GM18502 (cell line): ENCODE measurements around the gene ATG7.

Experiments
- ATAC-seq: cut with Tn5 transposase; IDR thresholded peaks from one replicate; pipeline ENCODE4 v1.9.1; 2021; ENCODE audit warnings: mild to moderate bottlenecking; ENCODE audit not compliant: unreplicated experiment, poor library complexity

ATG7 gene

DNA sequence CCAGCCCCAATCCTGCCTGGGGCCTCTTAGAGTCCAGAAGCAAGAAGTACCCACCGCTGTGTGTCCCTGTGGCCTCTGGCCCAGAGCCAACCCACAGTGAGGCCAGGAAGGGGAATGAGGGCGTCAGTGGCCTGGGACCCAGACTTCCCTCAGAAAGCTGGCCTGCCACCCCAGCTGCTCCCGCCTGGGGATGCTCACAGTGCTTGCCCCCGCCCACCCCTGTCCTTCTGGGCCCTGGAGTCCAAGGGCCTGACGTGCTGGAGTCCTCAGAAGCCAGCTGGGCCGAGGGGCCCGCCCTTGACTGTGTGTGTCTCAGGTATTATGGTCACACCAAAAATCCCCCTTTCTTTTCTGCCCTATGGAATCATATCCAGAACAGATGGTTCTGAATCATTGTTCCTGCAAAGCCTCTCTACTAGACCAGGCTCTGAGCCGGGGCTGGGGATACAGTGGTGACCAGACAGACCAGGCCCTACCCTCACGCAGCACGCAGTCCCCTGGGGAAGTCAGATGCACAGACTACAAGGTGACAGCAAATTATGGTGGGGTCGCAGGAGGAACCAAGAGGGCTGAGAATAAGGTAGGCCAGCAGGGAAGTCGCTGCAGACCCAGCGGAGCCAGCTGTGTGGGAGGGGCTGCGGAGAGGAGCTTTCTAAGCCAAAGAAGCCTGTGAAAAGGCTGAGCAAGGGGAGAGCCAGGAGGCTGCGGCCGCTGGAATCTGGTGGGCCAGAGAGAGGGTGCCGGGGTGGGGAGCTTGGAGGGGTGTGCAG is 272.4 kb downstream of the ATG7 start:
- no peak for ATAC-seq

DNA sequence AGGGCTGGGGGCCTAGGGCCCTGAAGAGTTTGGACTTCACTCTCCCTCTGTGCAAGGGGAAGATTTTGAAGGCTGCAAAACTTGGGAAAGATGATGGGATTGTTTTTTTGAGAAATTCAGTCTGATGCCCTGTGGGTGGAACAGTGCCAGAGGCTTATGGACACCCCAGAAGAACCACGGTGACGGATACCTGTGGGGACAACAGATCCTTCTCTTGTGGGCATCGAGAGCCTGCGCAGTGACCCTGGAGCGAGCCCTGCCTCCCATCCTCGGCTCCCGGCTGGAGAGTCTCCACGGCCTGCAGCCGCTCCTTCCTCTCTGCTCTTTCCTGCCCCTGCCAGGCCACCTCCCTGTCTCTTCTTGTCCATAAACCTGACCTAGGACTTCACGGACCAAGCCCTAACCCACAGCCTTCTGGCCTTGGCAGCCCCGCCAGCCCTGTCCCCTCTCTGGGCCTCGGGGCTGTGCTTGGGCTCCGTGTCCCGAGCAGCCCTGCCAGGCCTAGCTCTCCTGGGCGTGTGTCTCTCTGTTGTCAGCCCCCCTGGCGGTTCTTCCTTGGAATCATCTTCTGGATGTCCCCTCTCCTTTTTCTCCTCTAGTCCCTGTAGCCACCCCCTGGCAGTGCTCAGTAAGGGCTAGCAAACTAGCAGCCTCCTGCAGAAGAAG is 273.1 kb downstream of the ATG7 start:
- ATAC-seq, result no peak

DNA sequence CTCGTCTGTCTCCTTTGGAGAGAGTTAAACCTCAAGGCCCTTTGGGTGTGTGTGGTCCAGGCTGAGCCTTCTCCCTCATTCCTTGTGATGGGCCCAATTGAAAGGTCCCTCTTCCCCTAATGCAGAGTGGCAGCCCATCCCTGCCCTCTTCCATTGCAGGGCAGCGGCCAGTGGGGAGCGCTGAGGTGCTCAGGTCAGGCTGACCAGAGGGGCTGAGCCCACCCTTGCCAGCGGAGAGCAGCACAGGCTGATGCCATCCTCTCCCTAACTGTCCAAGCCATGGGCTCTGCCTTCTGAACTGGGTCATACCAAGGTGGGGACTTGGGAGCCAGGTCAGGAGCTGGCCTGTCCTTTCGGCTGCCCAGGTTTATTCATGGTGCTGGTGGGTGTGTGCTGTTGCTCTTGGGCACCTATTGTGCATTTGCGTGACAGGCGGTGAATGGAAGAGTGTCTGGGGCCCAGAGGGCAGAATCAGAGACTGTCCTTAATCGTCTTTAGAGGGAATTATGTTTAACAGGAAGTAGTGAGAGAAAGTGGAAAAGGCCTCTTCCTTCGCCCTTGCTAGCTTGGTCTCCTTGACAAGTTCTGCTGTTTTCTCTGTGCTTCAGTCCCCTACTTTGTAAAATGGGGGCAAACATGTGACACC is 274.6 kb downstream of the ATG7 start:
- no peak for ATAC-seq

DNA sequence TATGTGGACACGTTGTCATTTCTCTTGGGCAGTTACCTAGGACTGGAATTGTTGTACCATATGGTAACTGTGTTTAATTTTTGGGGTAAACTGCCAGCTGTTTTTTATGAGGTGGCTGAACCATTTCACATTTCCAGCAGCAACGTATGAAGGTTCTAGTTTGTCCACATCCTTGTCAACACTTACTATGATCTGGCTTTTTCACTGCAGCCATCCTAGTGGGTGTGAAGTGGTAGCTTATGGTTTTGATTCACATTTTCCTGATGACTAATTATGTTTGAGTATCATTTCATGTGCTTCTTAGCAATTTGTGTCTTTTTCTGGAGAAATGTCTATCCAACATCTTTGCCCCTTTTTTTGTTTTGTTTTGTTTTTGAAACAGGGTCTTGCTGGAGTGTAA is 275.3 kb downstream of the ATG7 start:
- ATAC-seq, result no peak

DNA sequence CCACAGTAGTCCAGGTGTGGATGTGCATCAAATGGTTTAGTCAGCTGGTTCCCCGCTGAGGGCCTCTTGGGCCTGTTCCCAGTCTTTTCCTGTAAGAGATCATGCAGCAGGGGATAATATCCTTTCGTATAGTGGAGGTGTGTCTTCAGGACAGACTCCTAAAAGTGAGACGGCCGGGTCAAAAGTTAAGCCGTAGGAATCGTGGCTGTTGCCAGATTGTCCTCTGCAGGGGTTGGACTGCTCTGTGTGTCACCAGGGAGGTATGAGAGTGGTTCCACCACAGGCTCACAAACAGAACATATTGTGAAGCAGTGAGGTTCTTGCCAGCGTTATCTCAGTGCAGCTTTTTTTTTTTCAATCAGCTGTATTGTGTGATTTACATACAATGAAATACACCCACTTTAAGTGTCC is 276.5 kb downstream of the ATG7 start:
- no peak for ATAC-seq

GRCh38 chr3:11549580-11550140 is 277.5 kb downstream of the ATG7 start:
- ATAC-seq, result no peak

GRCh38 chr3:11551036-11551435 is 278.8 kb downstream of the ATG7 start:
- no peak for ATAC-seq

DNA sequence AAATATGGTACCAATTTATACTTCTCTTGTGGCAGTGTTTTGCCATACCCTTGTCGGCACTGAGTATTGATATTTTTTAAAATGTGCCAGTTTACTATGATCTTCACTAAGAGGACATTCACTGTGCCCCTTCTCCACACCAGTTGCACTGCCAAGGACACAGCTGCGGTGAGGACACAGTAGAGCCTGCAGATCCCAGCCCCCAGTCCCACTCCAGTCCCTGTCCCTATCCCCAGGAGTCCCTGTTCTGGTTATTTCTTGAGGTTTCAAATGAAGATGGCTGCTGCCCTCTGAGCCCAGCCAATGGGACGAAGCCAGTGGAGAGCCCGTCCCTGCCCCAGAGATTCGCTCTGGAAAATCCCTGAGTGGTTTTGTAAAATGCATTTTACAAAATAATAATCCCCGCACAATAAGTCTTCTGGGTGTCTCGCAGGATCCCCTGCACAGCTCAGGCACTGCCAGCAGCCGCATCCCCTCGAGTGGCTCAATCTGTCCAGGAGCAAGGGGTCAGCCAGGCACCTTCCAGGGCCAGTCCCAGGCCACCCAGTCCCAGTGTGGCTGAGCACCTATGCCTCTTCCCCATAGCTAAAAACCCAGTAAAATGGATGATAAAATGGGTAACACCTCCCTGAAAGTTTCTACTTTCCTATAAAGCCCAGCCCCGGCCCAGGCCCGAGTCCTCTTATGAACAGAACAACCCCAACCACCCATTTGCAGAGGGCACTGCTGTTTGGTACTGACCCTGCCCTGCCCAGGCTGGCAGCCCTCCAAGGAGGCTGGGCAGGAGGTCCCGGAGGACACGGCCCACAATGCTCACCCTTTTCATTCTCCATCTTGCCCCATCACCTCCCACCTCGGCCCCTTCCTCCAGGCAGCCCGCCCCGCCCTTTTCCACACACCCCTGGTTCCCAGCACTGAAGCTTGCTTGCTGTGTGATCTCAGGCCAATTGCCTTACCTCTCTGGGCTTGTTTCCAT is 280.4 kb downstream of the ATG7 start:
- ATAC-seq, result no peak

- no peak for ATAC-seq
These were observed 281.4 kb downstream of the ATG7 start for GRCh38 chr3:11553436-11554235.

GRCh38 chr3:11554236-11554610 is 282.0 kb downstream of the ATG7 start:
- no peak for ATAC-seq

- ATAC-seq, result no peak
These were observed 282.5 kb downstream of the ATG7 start for GRCh38 chr3:11554666-11555065.

DNA sequence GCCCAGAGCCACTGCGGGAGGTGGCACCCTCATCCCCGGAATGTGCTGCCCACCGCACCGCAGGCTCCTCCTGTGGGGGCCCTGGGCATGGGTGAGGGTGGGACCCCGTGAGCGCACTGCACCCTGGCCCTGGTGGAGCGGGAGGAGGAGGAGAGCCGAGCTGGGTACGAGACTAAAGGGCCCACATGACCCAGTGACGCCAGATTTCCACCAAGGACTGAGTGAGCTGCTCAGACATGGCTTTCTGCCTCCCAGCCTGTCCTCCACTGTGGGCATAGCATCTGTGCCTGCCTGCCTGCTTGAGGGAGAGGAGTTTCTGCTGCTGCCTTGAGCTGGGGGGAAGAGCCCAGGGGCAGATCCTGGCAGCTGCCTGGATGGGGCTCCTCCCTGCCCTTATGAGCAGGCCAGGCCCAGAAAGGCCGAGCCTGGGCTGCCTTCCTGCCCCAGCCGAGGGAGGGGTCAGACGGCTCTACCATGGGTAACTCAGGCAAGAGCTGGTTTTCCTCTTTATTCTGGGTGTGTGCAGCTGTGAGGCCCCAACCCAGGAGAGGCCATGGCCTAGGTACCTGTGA is 283.1 kb downstream of the ATG7 start:
- no peak for ATAC-seq

DNA sequence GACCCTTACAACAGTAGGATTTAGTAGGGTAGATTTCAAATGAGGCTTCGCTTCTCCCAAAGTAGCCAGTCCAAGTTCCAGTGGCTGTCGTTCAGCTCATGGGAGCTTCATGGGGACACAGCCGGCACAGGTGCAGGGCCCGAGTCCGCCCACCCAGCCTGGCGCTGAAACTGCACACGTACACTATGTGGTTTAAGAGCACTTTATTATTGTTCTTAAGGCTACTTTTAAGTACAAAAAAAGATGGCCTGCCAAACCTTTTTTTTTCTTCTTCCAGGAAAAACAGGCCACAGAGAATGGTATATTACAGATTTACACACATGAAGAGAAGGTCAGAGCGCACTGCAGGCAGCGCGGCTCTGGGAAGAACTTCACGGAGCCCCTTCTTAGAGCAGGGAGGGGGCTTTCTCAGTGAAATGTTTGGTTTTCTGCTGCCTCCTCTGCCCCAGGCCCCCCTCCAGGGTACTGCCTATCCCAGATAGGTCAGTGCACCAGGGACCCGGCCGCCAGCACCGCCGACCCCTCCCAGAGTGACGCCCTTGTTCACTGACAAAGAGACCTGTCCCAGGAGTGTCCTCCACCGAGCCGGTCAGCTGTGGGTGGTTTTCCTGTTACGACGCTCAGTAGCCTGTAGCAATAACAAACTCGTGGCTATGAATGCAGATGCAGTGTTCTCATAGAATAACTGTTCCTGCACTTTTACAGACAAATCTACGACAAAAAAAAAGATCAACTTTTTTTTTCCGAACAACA is 283.9 kb downstream of the ATG7 start:
- no peak for ATAC-seq

DNA sequence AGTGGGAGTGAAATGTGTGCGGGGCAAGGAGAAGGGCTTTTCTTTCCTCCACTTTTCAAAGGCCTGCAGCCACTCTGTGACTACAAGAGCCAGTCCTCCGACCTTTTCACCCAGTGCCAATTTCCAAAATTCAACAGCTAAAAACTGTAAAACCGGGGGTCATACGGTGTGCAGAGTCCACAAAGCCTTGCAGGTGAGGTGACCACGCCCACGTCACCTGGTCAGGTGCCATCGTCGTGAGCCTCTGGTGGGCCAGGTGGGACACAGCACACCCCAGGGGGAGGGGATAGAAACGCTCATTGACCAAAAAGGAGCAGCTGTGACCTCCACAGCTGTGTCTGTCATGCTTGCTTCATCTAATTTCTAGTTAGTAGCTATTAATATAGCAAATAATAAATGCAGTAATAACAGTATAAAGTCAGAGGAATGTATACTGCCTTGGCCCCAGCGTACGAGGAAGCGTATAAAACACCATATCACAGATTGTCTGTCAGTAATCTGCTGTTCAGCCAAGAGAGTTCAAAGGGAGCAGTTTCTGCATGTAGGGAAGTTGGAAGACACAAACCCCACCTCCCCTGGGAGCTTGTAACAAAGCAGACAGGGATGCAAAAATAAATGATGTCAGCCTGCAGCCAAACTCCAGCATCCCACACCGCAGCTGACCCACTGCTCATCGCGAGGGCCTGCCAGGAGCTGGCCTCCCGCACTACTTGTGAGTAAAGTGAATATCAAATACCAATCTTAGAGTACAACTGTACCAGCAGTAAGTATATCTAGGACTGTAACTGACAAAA is 284.9 kb downstream of the ATG7 start:
- ATAC-seq, result no peak

DNA sequence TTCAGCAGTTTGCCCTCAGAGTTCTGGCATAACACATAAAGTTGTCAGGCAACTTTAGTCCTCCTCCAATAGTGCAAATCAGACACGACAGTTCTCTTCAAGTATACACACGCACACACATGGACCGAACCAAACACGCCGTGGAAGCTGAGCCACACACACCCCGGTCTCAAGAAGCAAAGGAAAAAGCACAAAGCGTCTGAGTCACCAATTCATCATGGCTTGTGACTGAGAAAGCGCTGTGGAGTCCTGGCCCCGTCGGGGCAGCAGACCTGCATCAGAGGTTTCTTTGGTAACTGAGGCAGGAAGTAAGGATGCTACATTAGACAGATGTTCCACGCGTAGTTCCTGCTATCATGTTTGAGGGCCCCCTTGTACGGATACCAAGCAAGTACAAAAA is 285.8 kb downstream of the ATG7 start:
- no peak for ATAC-seq

DNA sequence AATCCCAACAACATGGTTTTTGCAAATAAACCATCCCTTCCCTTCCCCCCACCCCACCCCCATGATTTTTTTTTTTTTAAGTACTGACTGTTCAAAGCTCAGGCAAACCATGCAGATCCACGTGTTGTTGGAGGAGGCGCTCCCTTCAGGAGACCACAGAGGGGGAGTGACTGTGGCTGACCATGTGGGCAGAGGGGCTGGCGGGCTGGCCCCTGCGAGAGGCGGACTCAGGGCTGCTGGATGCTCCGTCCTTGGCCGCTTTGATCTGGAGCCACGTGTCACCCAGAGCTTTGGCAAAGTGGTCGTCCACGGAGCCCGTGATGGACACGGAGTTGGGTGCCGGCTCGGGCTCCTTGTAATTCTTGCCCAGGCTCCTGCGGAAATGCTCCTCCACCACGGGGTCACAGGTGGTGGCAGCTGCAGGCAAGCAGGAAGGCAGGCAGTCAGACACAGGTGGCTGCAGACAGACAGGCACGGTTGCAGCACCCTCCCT is 286.3 kb downstream of the ATG7 start:
- no peak for ATAC-seq
